Islet precursor cell (in vitro differentiated cells): ENCODE results near the gene CPA5.

Source experiments
- DNase-seq: peaks from one replicate; pipeline ENCODE4 v3.0.0-alpha.2; 2018

CPA5 gene

DNA sequence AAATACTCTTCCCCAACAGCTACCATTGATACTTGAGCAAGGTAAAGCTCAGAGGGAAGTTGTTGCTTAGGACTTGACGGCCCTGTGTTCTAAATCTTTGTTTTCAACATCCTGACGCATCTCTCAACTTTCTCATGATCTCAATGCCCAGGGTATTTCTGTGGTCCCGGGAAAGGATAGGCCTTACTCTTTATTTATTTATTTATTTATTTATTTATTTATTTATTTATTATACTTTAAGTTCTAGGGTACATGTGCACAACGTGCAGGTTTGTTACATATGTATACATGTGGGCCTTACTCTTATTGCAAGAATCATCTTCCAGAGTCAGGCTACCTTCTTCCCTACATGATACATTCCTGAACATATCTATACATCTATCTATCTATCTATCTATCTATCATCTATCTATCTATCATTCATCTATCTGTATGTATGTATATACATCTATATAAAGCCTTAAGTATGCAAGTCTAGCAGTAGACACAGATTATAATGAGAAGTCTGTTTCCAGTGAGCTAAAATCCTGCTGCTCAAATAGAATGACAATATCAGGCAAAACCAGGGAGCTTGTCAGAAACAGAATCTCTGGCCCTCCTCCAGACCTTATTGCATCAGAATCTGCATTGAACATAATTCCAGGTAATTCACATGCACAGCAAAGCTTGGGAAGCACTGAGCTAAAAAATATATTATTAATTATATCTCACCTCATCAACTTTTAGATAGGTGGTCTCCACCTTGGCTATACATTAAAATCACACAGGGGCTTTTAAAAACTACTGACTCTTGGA, 12.2 kb upstream of the CPA5 start:
- no peak for DNase-seq

DNA sequence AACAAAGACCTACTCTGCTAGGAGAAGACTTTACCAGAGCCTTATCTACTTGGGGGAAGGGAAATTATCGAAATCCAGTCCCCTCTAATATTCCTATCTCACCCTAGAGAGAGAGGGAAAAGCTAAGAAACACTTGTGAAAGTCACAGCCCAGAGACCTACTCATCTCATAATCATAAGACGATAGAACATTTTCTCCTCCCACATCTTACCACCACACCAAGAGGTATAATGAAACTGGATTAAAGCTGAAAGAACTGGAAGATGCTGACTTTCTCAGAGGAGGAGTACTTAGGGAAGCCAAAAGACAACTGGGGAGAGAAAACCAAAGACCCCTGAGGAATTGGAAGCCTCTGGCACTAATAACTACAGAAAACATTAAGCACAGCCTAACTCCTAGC, 10.8 kb upstream of the CPA5 start:
- no peak for DNase-seq

DNA sequence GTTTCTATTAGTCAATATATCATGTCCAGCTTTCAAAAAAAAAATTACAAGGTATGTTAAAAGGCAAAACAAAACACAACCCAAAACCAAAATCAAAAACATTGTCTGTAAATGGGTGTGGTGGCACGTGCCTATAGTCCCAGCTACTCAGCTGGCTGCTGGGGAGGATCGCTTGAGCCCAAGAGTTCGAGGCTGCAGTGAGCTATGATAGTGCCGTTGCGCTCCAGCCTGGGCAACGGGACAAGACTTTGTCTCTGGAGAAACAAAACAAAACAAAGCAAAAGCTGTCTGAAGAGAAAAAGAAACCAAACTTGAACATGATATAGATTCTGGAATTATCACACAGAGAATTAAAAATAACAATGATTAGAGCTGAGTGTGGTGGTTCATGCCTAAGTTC, 10.3 kb upstream of the CPA5 start:
- no peak for DNase-seq

GRCh38 chr7:130337410-130337971, 7.1 kb upstream of the CPA5 start:
- no peak for DNase-seq

DNA sequence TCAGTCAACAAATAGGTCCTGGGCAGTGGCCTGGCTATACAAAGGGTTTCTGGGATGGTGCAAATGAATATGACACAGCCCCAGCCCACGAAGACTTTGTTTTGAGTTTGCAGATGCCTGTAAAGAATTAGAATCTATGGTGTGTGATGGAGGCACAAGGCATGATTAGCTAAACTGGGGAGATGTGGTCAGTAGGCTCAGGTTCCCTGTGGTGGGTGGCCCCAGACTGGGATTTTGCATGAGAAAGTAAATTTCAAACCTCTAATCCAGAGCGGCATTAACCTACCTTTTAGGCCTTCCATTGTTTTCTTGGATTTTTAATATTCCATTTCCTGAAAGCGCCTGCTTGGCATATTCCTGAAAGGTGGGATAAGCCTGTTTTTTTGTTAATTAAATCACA, 6.4 kb upstream of the CPA5 start:
- no peak for DNase-seq

GRCh38 chr7:130341882-130342281, 2.7 kb upstream of the CPA5 start:
- no peak for DNase-seq

DNA sequence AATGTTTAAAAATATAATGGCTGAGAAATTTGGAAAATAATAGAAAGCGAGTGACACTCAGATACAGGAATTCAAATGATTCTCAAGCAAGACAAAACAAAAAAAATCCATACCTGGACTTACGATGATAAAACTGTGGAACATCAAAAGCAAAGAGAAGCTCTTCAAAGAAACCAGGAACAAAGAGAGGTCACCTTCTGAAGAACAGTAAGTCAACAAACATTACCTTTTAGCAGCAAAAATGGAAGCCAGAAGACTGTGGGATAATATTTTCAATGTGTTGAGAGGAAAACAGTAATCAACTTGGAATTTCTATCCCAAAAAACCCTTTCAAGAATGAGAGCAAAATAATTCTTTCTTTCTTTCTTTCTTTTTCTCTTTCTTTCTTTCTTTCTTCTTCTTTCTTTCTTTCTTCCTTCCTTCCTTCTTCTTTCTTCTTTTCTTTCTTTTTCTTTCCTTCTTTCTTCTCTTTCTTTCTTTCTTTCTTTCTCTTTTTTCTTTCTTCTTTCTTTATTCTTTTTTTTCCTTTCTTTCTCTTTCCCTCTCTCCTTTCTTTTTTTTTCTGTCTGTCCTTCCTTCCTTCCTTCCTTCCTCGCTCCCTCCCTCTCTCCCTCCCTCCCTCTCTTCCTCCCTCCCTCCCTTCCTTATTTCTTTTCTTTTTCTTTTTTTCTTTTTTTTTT, 1.8 kb upstream of the CPA5 start:
- no peak for DNase-seq

DNA sequence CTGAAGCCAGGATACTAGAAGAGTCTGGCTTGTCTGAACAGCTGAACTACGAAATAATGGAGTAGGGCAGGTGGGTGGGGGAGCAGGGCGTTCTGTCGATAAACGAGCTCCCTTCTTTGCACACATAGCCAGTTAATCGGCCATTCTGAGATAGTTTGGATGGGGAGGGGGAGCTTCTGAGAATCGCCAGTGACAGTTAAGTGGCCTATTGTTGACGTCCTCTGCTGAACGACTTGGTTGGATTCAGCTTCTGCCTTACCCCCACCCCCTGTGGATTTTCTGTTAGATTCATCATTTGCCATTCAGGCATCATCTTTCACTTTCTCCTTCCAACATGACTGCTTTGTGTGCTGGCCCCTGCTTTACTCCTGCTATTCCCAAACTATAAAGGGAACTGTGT, 520 bp downstream of the CPA5 start:
- no peak for DNase-seq

- no peak for DNase-seq
Observed at GRCh38 chr7:130345725-130346124, 1.1 kb downstream of the CPA5 start.

GRCh38 chr7:130346177-130346905, 1.7 kb downstream of the CPA5 start:
- DNase-seq = no peak

- no peak for DNase-seq
Observed at GRCh38 chr7:130346941-130347340, 2.3 kb downstream of the CPA5 start.

DNA sequence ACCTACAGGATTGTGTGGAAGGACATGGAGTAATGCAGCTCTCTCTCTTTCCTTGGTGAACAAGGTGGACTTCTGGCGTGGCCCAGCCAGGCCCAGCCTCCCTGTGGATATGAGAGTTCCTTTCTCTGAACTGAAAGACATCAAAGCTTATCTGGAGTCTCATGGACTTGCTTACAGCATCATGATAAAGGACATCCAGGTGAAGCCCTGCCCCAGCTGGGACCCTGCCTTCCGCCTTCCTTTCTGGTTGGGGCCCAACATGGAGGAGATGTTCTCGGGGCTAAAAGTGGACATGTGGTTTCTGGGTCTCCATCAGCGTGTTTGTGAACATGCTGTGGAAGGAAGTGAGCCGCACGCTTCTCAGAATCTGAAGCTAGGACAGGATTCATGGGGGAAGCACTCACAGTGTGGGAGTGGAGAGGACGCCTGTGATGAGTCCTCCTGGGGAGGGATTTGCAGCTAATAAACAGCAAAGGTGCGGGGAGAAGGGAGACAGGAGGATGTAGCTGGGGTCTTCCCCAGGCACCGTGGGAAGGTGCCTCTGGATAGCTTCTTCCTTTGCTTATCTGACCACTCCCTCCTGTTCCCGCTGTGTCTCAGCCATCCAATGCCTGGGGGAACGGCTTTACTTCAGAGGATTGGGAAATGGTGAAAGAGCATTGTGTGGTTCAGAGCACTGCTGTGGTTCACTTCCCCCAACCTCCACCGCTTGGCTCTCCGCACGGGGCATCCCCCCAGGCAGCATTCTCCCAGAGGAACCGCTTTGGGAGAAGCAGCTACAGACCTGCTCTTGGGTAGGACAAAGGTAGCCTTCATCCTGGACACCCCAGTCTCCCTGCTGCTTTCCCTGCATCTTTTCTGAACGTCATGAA, 5.5 kb downstream of the CPA5 start:
- DNase-seq = peak; percentile 95

DNA sequence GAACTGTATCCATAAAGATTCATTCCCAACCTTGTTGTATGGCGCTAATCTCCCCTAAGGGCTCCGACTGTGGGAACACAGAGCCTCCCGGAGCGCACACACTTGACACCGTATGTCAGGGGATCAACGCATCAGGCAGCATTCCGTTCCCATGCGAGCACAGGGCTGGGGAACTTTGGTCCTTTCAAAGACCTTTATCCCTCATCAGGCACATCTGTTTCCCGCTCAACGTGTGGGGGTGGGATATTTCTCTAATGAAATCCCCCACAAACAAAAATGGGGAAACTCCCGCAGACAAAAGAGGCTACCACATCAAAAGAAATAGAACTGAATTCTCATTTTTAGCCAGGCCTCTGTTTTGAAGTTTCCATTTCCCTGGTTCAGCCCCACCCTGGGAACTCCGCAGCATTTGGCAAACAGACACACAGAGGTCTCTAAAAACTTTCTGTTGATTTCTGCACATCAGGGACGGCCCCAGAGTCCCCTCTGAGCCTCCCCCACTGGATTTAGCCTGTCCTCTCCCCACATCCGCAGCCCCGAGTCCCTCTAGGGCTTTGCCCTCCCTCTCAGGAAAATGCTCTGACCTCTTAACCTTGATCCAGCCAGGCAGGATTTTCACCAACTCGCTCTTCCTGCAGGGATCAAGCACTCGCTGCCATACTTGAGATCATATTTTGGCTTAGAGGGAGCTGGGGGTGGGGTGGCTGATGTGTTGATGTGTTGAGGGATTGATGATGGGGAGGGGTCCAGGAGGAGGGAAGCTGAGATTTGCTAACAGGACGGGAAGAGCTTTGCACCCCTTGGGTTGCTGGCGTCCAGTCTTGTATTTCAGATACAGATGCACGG, 6.6 kb downstream of the CPA5 start:
- DNase-seq = peak; percentile 77

DNA sequence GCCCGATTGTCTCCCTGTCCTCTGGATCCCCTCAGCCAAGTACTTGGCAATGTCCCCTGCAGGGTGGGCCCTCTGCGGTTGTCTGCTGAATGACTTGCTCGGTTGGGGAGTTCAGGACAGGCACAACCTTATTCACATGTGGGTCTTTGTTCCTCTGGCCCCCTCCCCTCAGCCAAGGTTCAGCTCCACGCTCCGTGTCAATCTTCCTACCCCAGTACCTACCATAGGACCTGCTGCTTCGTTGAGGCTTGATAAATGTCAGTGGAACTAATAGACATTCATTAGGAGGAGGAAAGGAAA, 7.1 kb downstream of the CPA5 start:
- no peak for DNase-seq

DNA sequence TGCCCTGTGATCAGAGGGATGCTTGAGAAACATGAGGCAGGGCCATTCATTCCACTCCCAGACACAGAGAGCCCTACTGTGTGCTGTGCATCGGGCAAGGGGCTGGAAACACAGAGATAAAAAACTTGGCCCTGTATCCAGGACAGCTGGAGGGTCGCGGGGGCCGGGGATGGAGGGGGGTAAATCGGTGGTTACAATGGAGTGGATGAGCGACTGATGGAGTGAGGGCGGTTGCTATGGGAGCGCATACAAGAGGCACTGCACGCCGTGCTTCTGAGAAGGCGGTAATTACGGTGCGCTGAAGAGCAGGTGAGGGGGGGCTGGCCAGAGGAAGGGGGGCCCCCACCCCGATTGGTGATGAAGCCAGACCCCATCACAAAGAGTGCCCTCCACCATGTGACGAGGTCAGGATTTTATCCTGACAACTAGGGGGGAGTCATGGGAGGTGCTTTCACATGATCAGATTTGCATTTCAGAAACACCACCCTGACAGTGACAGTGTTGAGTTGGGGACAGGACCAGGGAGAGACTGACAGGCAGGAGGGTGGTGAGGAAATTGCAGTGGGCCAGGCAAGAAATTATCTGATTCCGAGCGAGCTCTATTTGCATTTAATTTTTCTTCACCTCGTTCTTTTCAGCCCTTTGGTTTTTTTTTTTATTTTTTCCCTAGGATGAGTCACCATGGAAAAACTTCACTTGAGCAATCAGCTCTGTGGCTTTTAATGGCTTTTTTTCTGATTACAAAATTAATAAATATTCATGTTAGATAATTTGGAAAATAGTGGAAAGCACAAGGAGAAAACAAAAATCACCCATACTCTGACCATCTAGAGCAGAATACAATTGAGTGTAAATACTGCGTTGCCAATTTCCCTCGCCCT, 7.8 kb downstream of the CPA5 start:
- DNase-seq = no peak

- no peak for DNase-seq
Observed at GRCh38 chr7:130353196-130353595, 8.6 kb downstream of the CPA5 start.

- DNase-seq = peak; percentile 99
Observed at GRCh38 chr7:130356121-130356875, 11.7 kb downstream of the CPA5 start.

DNA sequence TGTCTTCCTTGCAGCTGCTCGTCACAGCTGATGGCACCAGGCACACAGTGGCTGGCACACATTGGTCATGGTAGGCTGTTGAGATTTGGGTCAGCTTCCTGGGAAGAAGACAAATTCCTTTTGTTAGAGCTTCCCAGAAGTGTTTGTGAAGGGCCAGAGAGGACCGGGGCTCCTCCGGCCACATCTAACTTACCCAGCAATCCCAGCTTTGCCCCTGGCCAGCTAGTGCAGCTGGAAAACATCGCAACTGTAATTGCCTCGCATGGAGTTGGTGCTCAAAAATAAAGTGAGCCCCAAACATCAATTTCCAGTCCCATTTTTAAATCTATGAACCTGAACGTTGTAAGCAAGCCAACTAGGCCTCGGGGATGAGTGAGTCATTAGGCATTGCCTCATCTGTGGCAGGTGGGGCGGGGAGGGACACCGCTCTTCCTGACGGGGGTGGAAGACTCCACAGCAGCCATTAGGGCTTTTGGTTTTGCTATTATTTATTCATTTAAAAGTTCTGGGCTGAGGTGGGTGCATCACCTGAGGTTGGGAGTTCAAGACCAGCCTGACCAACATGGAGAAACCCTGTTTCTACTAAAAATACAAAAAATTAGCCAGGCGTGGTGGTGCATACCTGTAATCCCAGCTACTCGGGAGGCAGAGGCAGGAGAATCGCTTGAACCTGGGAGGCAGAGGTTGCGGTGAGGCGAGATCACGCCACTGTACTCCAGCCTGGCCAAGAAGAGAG, 12.4 kb downstream of the CPA5 start:
- peak; percentile 84 for DNase-seq

DNA sequence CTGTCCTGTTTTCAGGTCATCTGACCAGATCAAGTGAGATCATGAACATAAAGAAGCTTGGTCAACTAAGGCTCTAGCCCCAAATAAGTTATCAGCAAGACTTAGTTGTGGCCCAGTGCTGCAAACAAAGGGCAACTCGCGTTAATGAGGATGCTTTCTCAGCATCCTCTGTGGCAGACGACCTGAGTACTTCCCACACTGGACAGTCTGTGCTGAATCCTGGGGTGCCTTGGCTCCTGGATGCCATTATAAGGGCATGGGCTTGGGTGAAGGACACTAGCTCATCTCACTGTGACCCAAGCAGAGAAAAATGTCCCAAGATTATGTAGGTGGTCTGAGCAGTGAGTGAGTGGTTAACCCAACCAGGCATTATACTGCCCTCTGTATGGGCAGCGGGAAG, 13.9 kb downstream of the CPA5 start:
- DNase-seq = peak; percentile 20
